WTC11 (cell line): ENCODE data around the gene USP47.

ENCODE experiments used
- ATF3 ChIP-seq: sonication (generic); formaldehyde crosslinking; conservative IDR thresholded peaks from 2 replicates; pipeline ENCODE4 v1.8.1; 2022; ENCODE audit warnings: mild to moderate bottlenecking, missing genetic modification reagents
- CTCF ChIP-seq: fragments of 200-600 bp; IDR thresholded peaks from 2 replicates; pipeline ENCODE4 v1.8.0; 2022; ENCODE audit warnings: antibody characterized with exemption
- EMX1 ChIP-seq: fragments of 250-450 bp; sonication (Bioruptor Pico); IDR thresholded peaks from 2 replicates; pipeline ENCODE4 v1.8.0; 2021; ENCODE audit warnings: mild to moderate bottlenecking
- ETV6 ChIP-seq: sonication (generic); formaldehyde crosslinking; IDR thresholded peaks from 2 replicates; pipeline ENCODE4 v1.8.1; 2022; ENCODE audit warnings: mild to moderate bottlenecking, missing genetic modification reagents
- FOXP1 ChIP-seq: sonication (generic); formaldehyde crosslinking; IDR thresholded peaks from 2 replicates; pipeline ENCODE4 v1.8.0; 2022; ENCODE audit warnings: missing genetic modification reagents, mild to moderate bottlenecking, moderate library complexity, borderline replicate concordance
- MAX ChIP-seq: sonication (generic); formaldehyde crosslinking; IDR thresholded peaks from 2 replicates; pipeline ENCODE4 v1.8.0; 2022; ENCODE audit warnings: mild to moderate bottlenecking, missing genetic modification reagents
- NFYB ChIP-seq: sonication (generic); formaldehyde crosslinking; conservative IDR thresholded peaks from 2 replicates; pipeline ENCODE4 v1.8.0; 2022; ENCODE audit warnings: low read depth, missing genetic modification reagents
- SMAD3 ChIP-seq: sonication (generic); formaldehyde crosslinking; IDR thresholded peaks from 2 replicates; pipeline ENCODE4 v1.8.0; 2022; ENCODE audit warnings: missing genetic modification reagents, mild to moderate bottlenecking, borderline replicate concordance
- ZNF396 ChIP-seq: fragments of 250-450 bp; sonication (Bioruptor Pico); IDR thresholded peaks from 2 replicates; pipeline ENCODE4 v1.8.0; 2021; ENCODE audit warnings: mild to moderate bottlenecking, moderate library complexity, borderline replicate concordance
- TF ChIP-seq, protein P1 (sequence below): sonication (generic); formaldehyde crosslinking; conservative IDR thresholded peaks from 2 replicates; pipeline ENCODE4 v1.8.1; 2023; ENCODE audit warnings: mild to moderate bottlenecking, low read depth, missing genetic modification reagents, moderate library complexity
- TF ChIP-seq, protein P2 (sequence below): sonication (generic); formaldehyde crosslinking; IDR thresholded peaks from 2 replicates; pipeline ENCODE4 v1.8.0; 2022; ENCODE audit warnings: missing genetic modification reagents

GRCh38 chr11:11992257-11993212 is 150.8 kb downstream of the USP47 start:
- TF ChIP-seq ETV6 = no peak
- TF ChIP-seq MAX (CRISPR knock-in tag) = no peak
- TF ChIP-seq ATF3 (CRISPR knock-in tag) = no peak
- no peak for TF ChIP-seq FOXP1 (CRISPR knock-in tag)
- no peak for TF ChIP-seq ZNF396 (CRISPR knock-in tag)
- no peak for TF ChIP-seq SMAD3 (CRISPR knock-in tag)
- TF ChIP-seq CTCF = no peak
- TF ChIP-seq NFYB = no peak
- TF ChIP-seq, protein P1, sequence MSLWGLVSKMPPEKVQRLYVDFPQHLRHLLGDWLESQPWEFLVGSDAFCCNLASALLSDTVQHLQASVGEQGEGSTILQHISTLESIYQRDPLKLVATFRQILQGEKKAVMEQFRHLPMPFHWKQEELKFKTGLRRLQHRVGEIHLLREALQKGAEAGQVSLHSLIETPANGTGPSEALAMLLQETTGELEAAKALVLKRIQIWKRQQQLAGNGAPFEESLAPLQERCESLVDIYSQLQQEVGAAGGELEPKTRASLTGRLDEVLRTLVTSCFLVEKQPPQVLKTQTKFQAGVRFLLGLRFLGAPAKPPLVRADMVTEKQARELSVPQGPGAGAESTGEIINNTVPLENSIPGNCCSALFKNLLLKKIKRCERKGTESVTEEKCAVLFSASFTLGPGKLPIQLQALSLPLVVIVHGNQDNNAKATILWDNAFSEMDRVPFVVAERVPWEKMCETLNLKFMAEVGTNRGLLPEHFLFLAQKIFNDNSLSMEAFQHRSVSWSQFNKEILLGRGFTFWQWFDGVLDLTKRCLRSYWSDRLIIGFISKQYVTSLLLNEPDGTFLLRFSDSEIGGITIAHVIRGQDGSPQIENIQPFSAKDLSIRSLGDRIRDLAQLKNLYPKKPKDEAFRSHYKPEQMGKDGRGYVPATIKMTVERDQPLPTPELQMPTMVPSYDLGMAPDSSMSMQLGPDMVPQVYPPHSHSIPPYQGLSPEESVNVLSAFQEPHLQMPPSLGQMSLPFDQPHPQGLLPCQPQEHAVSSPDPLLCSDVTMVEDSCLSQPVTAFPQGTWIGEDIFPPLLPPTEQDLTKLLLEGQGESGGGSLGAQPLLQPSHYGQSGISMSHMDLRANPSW (CRISPR knock-in tag) = no peak
- TF ChIP-seq EMX1 (CRISPR knock-in tag) = no peak
- TF ChIP-seq, protein P2, sequence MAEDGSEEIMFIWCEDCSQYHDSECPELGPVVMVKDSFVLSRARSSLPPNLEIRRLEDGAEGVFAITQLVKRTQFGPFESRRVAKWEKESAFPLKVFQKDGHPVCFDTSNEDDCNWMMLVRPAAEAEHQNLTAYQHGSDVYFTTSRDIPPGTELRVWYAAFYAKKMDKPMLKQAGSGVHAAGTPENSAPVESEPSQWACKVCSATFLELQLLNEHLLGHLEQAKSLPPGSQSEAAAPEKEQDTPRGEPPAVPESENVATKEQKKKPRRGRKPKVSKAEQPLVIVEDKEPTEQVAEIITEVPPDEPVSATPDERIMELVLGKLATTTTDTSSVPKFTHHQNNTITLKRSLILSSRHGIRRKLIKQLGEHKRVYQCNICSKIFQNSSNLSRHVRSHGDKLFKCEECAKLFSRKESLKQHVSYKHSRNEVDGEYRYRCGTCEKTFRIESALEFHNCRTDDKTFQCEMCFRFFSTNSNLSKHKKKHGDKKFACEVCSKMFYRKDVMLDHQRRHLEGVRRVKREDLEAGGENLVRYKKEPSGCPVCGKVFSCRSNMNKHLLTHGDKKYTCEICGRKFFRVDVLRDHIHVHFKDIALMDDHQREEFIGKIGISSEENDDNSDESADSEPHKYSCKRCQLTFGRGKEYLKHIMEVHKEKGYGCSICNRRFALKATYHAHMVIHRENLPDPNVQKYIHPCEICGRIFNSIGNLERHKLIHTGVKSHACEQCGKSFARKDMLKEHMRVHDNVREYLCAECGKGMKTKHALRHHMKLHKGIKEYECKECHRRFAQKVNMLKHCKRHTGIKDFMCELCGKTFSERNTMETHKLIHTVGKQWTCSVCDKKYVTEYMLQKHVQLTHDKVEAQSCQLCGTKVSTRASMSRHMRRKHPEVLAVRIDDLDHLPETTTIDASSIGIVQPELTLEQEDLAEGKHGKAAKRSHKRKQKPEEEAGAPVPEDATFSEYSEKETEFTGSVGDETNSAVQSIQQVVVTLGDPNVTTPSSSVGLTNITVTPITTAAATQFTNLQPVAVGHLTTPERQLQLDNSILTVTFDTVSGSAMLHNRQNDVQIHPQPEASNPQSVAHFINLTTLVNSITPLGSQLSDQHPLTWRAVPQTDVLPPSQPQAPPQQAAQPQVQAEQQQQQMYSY = no peak
